Esophagus muscularis mucosa (tissue), 4 donors: ENCODE measurements around the gene OR52E5.

ENCODE experiments used
- CTCF ChIP-seq, 3 experiments: fragments of 200-600 bp in 2 of 3; fragments of 450-650 bp in 1 of 3; sonication (generic) in 2 of 3; IDR thresholded peaks; one replicate each; pipeline ENCODE4 v1.5.1; 2017 to 2019; ENCODE audit warnings: antibody characterized with exemption in 3 of 3, mild to moderate bottlenecking in 2 of 3, moderate library complexity in 1 of 3
- EP300 ChIP-seq: sonication (generic); formaldehyde crosslinking; IDR thresholded peaks from one replicate; pipeline ENCODE4 v1.6.1; 2017; ENCODE audit warnings: antibody characterized with exemption
- POLR2A ChIP-seq: fragments of 450-650 bp; IDR thresholded peaks from one replicate; pipeline ENCODE4 v1.6.1; 2017; ENCODE audit warnings: antibody characterized with exemption, moderate library complexity, mild to moderate bottlenecking, low read depth
- POLR2AphosphoS5 ChIP-seq, 2 donors: sonication (generic); formaldehyde crosslinking; IDR thresholded peaks; one replicate each; pipeline ENCODE4 v1.6.1; 2017; ENCODE audit warnings: antibody characterized with exemption in 2 of 2

- no peak for TF ChIP-seq POLR2AphosphoS5 (IDR thresholded peaks at IDR 0.05)
- no peak for TF ChIP-seq CTCF (IDR thresholded peaks at IDR 0.05)
- TF ChIP-seq POLR2A: no peak
- no peak for TF ChIP-seq EP300
These were observed 37.6 kb downstream of the OR52E5 start for GRCh38 chr11:5930614-5931013.
